ENCODE data around the gene SUB1.

GRCh38 chr5:32628049-32628844 lies 42.9 kb downstream of the SUB1 start:
- TF ChIP-seq CTCF (IDR thresholded peaks at IDR 0.05; ENCODE audit: insufficient read depth, low read depth, low read length) (no peak), EZH2 (IDR thresholded peaks at IDR 0.05; ENCODE audit: insufficient read depth, low read length) (no peak)
